CD8-positive, alpha-beta memory T cell (primary cell): ENCODE data around the gene TH. TPM values are rescaled to one million over a fixed set of nuclear protein-coding genes. Genes with fewer than 3 reads are reported as not detected.

Source experiments
- CTCF ChIA-PET: fragments of 350-600 bp; sonication (Branson Sonifier 250); formaldehyde crosslinking; loops from one replicate; lab custom pipeline; 2021; ENCODE audit warnings: antibody characterized with exemption; lab: Charles Lee
- POLR2A ChIA-PET: fragments of 350-600 bp; sonication (Branson Sonifier 250); formaldehyde crosslinking; loops from one replicate; lab custom pipeline; 2021; ENCODE audit warnings: antibody characterized with exemption; lab: Charles Lee
- DNase-seq, 5 donors: peaks; one replicate each; pipeline versions ENCODE4 v3.0.0 to v3.0.0-alpha.2; 2020 to 2022; ENCODE audit warnings: mixed read lengths in 1 of 5
- H3K27ac ChIP-seq: one replicate; pipeline ENCODE4 v1.7.0; 2013; ENCODE audit warnings: low read depth, mild to moderate bottlenecking, low read length, moderate library complexity
- H3K27me3 ChIP-seq: 2 replicates; pipeline ENCODE4 v1.7.0; 2013; ENCODE audit warnings: low read length, mild to moderate bottlenecking; ENCODE audit not compliant: insufficient read depth, poor library complexity, severe bottlenecking
- H3K36me3 ChIP-seq: 2 replicates; pipeline ENCODE4 v1.7.0; 2013; ENCODE audit warnings: mild to moderate bottlenecking, low read length, moderate library complexity; ENCODE audit not compliant: insufficient read depth
- H3K4me1 ChIP-seq: 2 replicates; pipeline ENCODE4 v1.7.0; 2013; ENCODE audit warnings: mild to moderate bottlenecking, low read length, moderate library complexity; ENCODE audit not compliant: insufficient read depth
- H3K4me3 ChIP-seq: 2 replicates; pipeline ENCODE4 v1.7.0; 2013; ENCODE audit warnings: mild to moderate bottlenecking, low read length
- H3K9me3 ChIP-seq: 2 replicates; pipeline ENCODE4 v1.7.0; 2013; ENCODE audit warnings: mild to moderate bottlenecking, low read length
- H3K27ac Mint-ChIP-seq, 8 donors: one replicate each; pipeline ENCODE4 v1.8.0; 2020 to 2021; ENCODE audit warnings: mixed read lengths in 8 of 8, mild to moderate bottlenecking in 6 of 8, inconsistent platforms in 3 of 8, moderate library complexity in 3 of 8
- H3K27me3 Mint-ChIP-seq, 2 donors: one replicate each; pipeline ENCODE4 v1.8.0; 2020 to 2021; ENCODE audit warnings: mixed read lengths in 2 of 2, mild to moderate bottlenecking in 1 of 2, moderate library complexity in 1 of 2
- H3K36me3 Mint-ChIP-seq, 3 donors: one replicate each; pipeline ENCODE4 v1.8.0; 2020 to 2021; ENCODE audit warnings: mixed read lengths in 3 of 3, inconsistent platforms in 1 of 3, mild to moderate bottlenecking in 1 of 3
- H3K4me1 Mint-ChIP-seq, 3 donors: one replicate each; pipeline ENCODE4 v1.8.0; 2020 to 2021; ENCODE audit warnings: mixed read lengths in 3 of 3, inconsistent platforms in 1 of 3, mild to moderate bottlenecking in 1 of 3
- H3K4me3 Mint-ChIP-seq, 7 donors: one replicate each; pipeline ENCODE4 v1.8.0; 2020 to 2021; ENCODE audit warnings: mixed read lengths in 7 of 7, mild to moderate bottlenecking in 6 of 7, moderate library complexity in 4 of 7, inconsistent platforms in 2 of 7
- H3K9me3 Mint-ChIP-seq, 5 donors: one replicate each; pipeline ENCODE4 v1.8.0; 2020 to 2022; ENCODE audit warnings: mixed read lengths in 5 of 5, mild to moderate bottlenecking in 3 of 5, moderate library complexity in 2 of 5, inconsistent platforms in 1 of 5
- polyA plus RNA-seq: library from polyadenylated mRNA; unstranded; fragments of 300-500 nt; fragmentation: Illumina TruSeq; gene quantifications from one replicate; pipeline ENCODE4 v1.2.3, GENCODE V29; 2021
- total RNA-seq, 2 experiments: library from RNA; stranded (reverse); gene quantifications; one replicate each; pipeline ENCODE4 v1.2.3, GENCODE V29; 2021

TH gene
- total and polyA plus RNA-seq, 3 experiments from 2014 or later = not detected

DNA sequence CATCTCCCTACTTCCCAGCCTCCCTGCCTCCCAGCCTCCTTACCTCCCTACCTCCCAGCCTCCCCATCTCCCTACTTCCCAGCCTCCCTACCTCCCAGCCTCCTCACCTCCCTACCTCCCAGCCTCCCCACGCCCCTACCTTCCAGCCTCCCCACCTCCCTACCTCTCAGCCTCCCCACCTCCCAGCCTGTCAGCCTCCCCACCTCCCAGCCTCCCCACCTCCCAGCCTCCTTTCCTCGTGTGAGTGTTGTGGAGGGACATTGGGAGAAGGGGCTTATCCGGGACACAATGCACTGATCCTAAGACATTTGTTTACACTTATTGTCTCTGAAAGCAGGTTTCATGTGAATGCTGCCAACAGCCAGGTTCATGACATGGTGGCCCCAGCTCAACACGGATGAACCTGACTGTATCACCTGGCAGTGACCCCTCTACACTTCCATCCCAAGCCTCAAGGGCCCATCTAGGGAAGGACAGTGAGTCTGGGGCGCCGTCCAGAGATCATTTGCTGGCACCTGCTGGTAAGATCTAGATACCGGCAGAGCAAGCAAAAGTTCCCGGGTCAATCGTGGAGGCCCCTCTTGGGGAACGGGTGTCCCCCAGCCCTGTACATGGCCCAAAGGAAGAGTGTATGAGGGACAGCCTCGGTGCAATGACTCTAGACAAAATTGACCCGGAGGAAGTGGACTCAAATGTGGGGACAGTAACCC, 34.5 kb upstream of the TH start:
- Histone ChIP-seq H3K36me3 (no peaks in the 10 kb centered on the region), H3K27ac (no peak overlapping the region), H3K4me3 (no peak overlapping the region), H3K27me3 (no peaks in the 10 kb centered on the region), H3K4me1 (no peaks in the 10 kb centered on the region), H3K9me3 (no peaks in the 10 kb centered on the region)
- POLR2A ChIA-PET = no interaction called here
- no peaks in the 10 kb centered on the region for H3K9me3 Mint-ChIP-seq
- no peak overlapping the region for H3K27ac Mint-ChIP-seq
- H3K36me3 Mint-ChIP-seq = no peaks in the 10 kb centered on the region
- CTCF ChIA-PET = no interaction called here
- H3K27me3 Mint-ChIP-seq = peaks cover 4 to 11% of the 10 kb centered on the region in 2 donors
- no peaks in the 10 kb centered on the region for H3K4me1 Mint-ChIP-seq
- no peak overlapping the region for H3K4me3 Mint-ChIP-seq
- no peak for DNase-seq

DNA sequence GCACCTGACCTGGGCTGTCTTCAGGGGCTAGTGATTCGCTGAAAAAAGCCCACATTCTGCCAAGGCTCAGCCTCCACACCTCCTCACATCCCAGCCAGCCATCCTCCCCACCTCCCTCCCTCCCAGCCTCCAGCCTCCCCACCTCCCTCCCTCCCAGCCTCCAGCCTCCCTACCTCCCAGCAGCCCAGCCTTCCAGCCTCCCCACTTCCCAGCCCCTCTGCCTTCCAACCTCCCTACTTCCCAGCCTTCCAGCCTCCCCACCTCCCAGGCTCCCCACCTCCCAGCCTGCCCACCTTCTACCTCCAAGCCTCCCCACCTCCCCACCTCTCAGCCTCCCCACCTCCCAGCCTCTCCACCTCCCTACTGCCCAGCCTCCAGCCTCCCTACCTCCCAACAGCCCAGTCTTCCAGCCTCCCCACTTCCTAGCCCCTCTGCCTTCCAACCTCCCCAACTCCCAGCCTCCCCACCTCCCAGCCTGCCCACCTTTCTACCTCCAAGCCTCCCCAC, 33.7 kb upstream of the TH start:
- no peak overlapping the region for H3K27ac ChIP-seq
- no peaks in the 10 kb centered on the region for H3K36me3 ChIP-seq
- H3K4me1 ChIP-seq = no peaks in the 10 kb centered on the region
- H3K9me3 Mint-ChIP-seq = peaks cover 0 to 3% (median 0%) of the 10 kb centered on the region in 5 donors
- DNase-seq = no peak
- peaks cover 5 to 11% of the 10 kb centered on the region in 2 donors for H3K27me3 Mint-ChIP-seq
- CTCF ChIA-PET = no interaction called here
- POLR2A ChIA-PET = no interaction called here
- H3K27ac Mint-ChIP-seq = no peak overlapping the region
- no peaks in the 10 kb centered on the region for H3K4me1 Mint-ChIP-seq
- H3K4me3 ChIP-seq = no peak overlapping the region
- no peak overlapping the region for H3K4me3 Mint-ChIP-seq
- no peaks in the 10 kb centered on the region for H3K27me3 ChIP-seq
- H3K36me3 Mint-ChIP-seq = no peaks in the 10 kb centered on the region
- H3K9me3 ChIP-seq = no peaks in the 10 kb centered on the region

DNA sequence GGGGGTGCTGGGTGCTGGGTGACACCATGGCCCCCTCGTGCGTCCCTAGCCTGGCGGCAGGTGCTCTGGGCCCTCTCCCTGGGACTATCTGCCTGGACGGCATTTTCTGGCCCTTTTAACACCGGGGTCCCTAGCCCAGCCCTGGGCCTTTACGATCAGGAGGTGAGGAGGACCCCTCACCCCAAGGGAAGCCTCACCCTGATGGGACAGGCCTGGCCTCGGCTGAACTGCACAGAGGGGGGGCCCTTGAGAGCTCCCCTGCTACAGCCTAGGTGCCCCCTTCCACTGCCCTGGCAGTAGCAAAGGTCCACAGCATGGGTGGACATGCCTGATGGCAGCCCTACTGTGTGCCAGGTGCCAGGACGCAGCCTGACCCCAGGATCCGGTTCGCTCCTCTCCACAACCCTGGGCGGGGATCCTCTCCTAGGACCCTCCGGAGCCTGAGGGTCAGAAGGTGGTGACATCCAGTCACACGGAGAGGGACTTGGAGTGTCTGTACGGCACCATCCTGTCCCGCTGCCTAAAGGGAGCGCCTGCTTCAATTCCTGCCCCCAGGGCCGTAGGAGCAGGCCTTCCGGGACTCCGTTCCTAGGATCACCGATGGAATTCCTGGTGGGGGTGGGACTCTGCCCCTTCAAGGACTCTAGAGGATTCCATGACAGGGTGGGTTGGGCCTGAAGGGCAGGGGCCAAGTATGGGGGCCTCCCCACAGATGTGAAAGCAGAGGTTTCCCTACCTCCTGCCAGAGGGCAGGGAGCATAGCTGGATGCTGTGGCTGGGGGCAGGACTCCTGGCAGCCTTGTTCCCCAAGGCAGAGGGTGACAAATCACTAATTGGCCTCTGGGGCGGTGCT, 33.0 kb upstream of the TH start:
- no peak overlapping the region for H3K27ac Mint-ChIP-seq
- peaks cover 0 to 3% (median 0%) of the 10 kb centered on the region in 5 donors for H3K9me3 Mint-ChIP-seq
- no peak for DNase-seq
- CTCF ChIA-PET = interaction anchor here (1.5 kb wide), 1 partner anchor 216 kb away, joined by 5 read pairs; no protein-coding TSS in a partner anchor
- no peaks in the 10 kb centered on the region for H3K9me3 ChIP-seq
- POLR2A ChIA-PET = no interaction called here
- H3K4me3 ChIP-seq = no peak overlapping the region
- no peaks in the 10 kb centered on the region for H3K36me3 Mint-ChIP-seq
- no peaks in the 10 kb centered on the region for H3K36me3 ChIP-seq
- peaks cover 5 to 11% of the 10 kb centered on the region in 2 donors for H3K27me3 Mint-ChIP-seq
- no peaks in the 10 kb centered on the region for H3K4me1 Mint-ChIP-seq
- H3K27me3 ChIP-seq = no peaks in the 10 kb centered on the region
- H3K4me3 Mint-ChIP-seq = no peak overlapping the region
- H3K27ac ChIP-seq = no peak overlapping the region
- H3K4me1 ChIP-seq = no peaks in the 10 kb centered on the region

DNA sequence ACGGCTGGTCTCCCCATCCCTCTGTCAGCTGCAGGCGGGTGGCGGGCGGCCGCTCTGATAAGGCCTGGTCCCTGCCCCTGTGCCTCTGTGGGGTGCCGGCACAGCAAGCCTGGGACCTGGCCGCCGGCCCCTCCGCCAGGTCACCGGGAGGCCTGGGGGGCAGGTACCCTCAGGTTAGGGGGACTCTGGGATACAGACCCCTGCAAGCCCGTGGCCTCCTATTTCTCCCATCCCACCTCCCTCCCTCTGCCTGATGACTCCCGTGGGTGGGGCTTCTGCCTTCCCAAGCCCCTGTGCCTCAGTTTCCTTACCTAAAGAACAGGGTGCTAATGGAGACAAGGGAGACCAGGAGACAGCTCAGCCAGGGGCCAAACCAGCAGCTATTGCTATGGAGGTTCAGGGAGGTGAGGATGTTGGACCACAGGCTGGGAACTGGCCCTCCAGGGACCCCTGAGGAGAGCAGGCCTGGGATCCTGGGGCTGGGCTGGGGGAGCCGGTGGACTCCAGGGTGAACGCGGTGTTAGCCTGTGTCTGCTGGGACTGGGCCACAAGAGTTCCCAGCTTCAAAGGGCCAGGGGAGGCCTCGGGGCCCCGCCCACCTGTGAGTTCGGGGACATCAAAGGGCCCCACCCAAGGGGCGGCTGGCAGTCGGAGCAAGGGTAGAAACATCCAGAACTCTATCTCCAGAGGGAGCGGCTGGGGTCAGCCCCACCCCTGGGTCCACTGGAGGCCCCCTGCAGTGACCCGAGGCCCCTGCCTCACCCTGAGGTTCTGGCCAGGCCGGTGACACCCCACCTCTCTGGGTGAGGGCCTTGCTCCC, 32.0 kb upstream of the TH start:
- no peak overlapping the region for H3K4me3 ChIP-seq
- Mint-ChIP-seq H3K27me3 (peaks cover 5 to 11% of the 10 kb centered on the region in 2 donors), H3K4me1 (no peaks in the 10 kb centered on the region), H3K4me3 (no peak overlapping the region), H3K9me3 (peaks cover 0 to 3% (median 0%) of the 10 kb centered on the region in 5 donors), H3K36me3 (no peaks in the 10 kb centered on the region), H3K27ac (no peak overlapping the region)
- POLR2A ChIA-PET = no interaction called here
- H3K36me3 ChIP-seq = no peaks in the 10 kb centered on the region
- no peaks in the 10 kb centered on the region for H3K4me1 ChIP-seq
- no peak overlapping the region for H3K27ac ChIP-seq
- CTCF ChIA-PET = interaction anchor here (1.0 to 1.5 kb wide), 3 partner anchors 10 to 328 kb away, joined by 3 to 5 read pairs (median 3); no protein-coding TSS in a partner anchor
- H3K27me3 ChIP-seq = no peaks in the 10 kb centered on the region
- no peak for DNase-seq
- H3K9me3 ChIP-seq = no peaks in the 10 kb centered on the region

DNA sequence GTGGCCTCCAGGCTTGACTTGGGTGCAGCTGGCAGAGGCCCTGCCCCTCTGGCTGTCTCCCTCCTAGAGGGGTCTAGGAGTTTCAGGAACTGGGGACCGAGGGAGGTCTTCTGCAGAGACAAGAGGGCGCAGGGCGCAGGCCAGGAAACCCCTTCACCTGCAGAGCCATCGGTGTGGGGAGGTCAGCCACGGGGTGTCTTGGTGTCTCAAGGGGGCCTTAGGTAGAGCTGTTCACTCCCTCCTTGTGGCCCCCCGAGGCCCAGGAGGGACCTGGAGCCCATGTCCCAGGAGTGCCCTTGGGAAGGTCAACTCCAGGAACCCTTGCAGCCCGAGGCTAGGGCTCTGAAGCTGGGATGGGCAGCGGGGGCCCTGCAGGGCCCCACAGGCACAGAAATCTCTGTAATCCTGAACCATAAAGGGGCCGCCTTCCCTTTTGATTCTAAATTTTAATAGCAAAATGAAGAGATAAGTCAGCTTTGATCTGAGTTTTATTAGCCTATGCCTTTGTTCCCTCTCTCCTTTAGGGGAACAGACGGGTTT, 31.4 kb upstream of the TH start:
- Histone ChIP-seq H3K27me3 (no peaks in the 10 kb centered on the region), H3K27ac (no peak overlapping the region), H3K4me3 (no peak overlapping the region), H3K9me3 (no peaks in the 10 kb centered on the region), H3K4me1 (no peaks in the 10 kb centered on the region), H3K36me3 (no peaks in the 10 kb centered on the region)
- Mint-ChIP-seq H3K9me3 (peaks cover 0 to 3% (median 0%) of the 10 kb centered on the region in 5 donors), H3K27ac (no peak overlapping the region), H3K4me3 (no peak overlapping the region), H3K4me1 (no peaks in the 10 kb centered on the region), H3K36me3 (no peaks in the 10 kb centered on the region), H3K27me3 (peaks cover 1 to 8% of the 10 kb centered on the region in 2 donors)
- CTCF ChIA-PET = interaction anchor here (1.0 to 2.5 kb wide), 4 partner anchors 9 to 328 kb away, joined by 3 to 13 read pairs (median 4); no protein-coding TSS in a partner anchor
- DNase-seq = no peak
- POLR2A ChIA-PET = no interaction called here

DNA sequence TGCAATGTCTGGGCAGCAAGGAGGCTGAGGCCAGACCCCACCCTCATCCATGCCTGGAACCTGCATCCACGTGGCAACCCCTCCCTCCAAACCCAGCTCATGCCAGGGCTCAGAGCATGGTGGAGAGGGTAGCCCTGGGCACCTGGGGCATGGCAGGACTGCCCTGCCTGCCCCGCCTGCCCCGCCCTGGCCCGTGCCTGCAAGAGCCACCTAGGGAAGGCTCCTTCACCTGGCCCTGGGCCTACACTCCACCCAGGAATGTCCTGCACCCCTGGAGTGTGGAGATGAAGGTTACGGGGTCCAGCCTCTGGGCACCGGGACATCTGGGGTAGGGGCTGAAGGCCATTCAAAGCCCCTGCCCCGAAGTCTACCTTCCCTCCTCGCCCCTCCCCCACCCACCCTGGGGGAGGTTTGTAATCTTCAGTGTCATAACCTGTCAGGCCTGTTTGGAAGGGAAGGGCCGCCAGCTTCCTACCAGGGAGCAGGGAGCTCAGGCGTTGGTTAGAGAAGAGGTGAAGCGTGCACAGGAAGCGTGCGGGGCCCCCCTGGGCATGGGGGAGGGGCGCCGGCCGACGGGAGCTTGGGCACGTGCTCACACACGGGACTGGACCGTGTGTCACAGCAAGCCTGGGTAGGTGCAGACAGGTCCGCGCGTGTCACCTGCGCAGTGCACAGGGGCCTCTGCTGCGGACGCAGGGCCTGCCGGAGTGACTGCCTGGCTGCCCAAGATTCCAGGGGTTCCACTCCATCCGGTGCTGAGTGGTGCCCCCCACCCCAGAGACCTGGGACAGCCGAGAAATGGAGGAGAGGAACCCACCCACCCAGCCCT, 30.7 kb upstream of the TH start:
- CTCF ChIA-PET = interaction anchor here (1.0 to 5.4 kb wide), 4 partner anchors 103 to 329 kb away, joined by 3 to 58 read pairs (median 8); no protein-coding TSS in a partner anchor
- no peak overlapping the region for H3K4me3 ChIP-seq
- H3K4me1 Mint-ChIP-seq = no peaks in the 10 kb centered on the region
- H3K4me3 Mint-ChIP-seq = no peak overlapping the region
- DNase-seq = no peak
- no peaks in the 10 kb centered on the region for H3K4me1 ChIP-seq
- no peaks in the 10 kb centered on the region for H3K36me3 Mint-ChIP-seq
- peaks cover 0 to 3% (median 0%) of the 10 kb centered on the region in 5 donors for H3K9me3 Mint-ChIP-seq
- no peak overlapping the region for H3K27ac Mint-ChIP-seq
- no peaks in the 10 kb centered on the region for H3K36me3 ChIP-seq
- peaks cover 1 to 4% of the 10 kb centered on the region in 2 donors for H3K27me3 Mint-ChIP-seq
- no peaks in the 10 kb centered on the region for H3K27me3 ChIP-seq
- H3K9me3 ChIP-seq = no peaks in the 10 kb centered on the region
- POLR2A ChIA-PET = interaction anchor here (0.7 kb wide), 1 partner anchor 215 kb away, joined by 3 read pairs; no protein-coding TSS in a partner anchor
- H3K27ac ChIP-seq = no peak overlapping the region
